Peyer's patch (tissue), 4 donors: ENCODE measurements around the gene ANKRD18B. TPM values are rescaled to one million over a fixed set of nuclear protein-coding genes. Genes with fewer than 3 reads are reported as not detected.
"Not testable (repeated sequence)": the region's sequence is repeated elsewhere in the genome, so short reads cannot be mapped to it uniquely, and the experiment has no call there.

Source experiments
- DNase-seq, 3 donors: peaks; one replicate each; pipeline ENCODE4 v3.0.0-alpha.2; 2017 to 2019
- H3K27ac ChIP-seq, 4 donors: fragments of 200-600 bp; sonication (generic); one replicate each; pipeline ENCODE4 v1.5.1; 2016 to 2019
- H3K27me3 ChIP-seq, 2 donors: fragments of 200-600 bp; sonication (generic); one replicate each; pipeline ENCODE4 v1.5.1; 2019
- H3K36me3 ChIP-seq, 3 donors: fragments of 200-600 bp; sonication (generic); one replicate each; pipeline ENCODE4 v1.5.1; 2016 to 2019
- H3K4me1 ChIP-seq, 4 donors: fragments of 200-600 bp; sonication (generic); one replicate each; pipeline ENCODE4 v1.5.1; 2016 to 2019
- H3K4me3 ChIP-seq, 4 donors: fragments of 200-600 bp; sonication (generic); 1 replicate in 3 of 4; 2 replicates in 1 of 4; pipeline ENCODE4 v1.5.1; 2016 to 2019; ENCODE audit warnings: mild to moderate bottlenecking in 1 of 4
- H3K9me3 ChIP-seq, 4 donors: fragments of 200-600 bp; sonication (generic); one replicate each; pipeline ENCODE4 v1.5.1; 2016 to 2019; ENCODE audit warnings: mild to moderate bottlenecking in 1 of 4
- POLR2A ChIP-seq, 2 donors: fragments of 450-650 bp; IDR thresholded peaks; one replicate each; pipeline ENCODE4 v1.5.1; 2017; ENCODE audit warnings: antibody characterized with exemption in 2 of 2, mild to moderate bottlenecking in 2 of 2, moderate library complexity in 2 of 2
- total RNA-seq, 4 donors: library from RNA; depleted of rRNA; stranded (reverse); fragments of >200 nt; gene quantifications; one replicate each; pipeline ENCODE4 v1.1.0, GENCODE V29; 2016
- TF ChIP-seq, protein P1 (sequence below), 6 experiments: fragments of 450-650 bp in 4 of 6; fragments of 200-600 bp in 2 of 6; sonication (generic) in 1 of 6; IDR thresholded peaks; one replicate each; pipeline ENCODE4 v1.5.1; 2017 to 2019; ENCODE audit warnings: antibody characterized with exemption in 6 of 6, mild to moderate bottlenecking in 3 of 6, moderate library complexity in 1 of 6

Gene ANKRD18B
- total RNA-seq, 4 donors from 2014 or later: not detected

DNA sequence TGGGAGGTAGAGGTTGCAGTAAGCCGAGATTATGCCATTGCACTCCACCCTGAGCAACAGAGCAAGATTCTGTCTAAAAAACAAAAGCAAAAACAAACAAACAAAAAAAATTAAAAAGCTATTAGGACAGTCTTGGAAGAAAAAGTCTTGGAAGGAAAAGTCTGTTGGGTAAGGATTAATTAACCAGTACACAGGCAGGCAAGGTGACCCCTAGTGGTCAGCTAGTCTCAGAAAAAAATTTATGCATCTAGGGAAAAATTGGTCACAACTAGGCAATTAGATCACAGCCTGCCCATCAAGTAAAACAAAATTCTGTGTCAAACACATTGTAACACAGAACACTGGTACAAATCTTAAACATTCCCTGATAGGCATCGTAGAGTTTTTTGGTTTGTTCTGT, 6.7 kb upstream of the ANKRD18B start:
- peak in 1 of 3 donors; percentile 50 for DNase-seq

DNA sequence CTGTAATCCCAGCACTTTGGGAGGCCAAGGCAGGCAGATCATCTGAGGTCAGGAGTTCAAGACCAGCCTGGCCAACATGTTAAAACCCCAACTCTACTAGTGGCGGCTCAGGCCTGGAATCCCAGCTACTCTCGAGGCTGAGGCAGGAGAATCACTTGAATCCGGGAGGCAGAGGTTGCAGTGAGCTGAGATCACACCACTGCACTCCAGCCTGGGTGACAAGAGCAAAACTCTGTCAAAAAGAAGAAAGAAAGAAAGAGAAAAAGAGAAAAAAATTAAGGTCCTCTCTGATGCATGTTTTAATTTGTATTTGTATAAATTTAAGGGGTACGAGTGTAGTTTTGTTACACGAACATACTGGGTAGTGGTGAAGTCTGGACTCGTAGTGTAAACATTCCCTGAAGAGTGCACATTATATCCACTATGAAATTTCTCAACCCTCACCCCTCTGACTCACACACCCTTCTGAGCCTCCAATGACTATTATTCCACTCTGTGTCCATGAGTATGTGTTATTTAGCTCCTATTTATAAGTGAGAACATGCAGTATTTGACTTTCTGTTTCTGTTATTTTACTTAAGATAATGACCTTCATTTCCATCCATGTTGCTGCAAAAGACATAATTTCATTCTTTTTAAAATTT, 6.0 kb upstream of the ANKRD18B start:
- H3K9me3 ChIP-seq, H3K27me3 ChIP-seq, H3K4me3 ChIP-seq, DNase-seq, H3K27ac ChIP-seq, H3K36me3 ChIP-seq, H3K4me1 ChIP-seq: not testable (repeated sequence)

More for the DNA sequence above, 6.7 kb upstream of the ANKRD18B start:
- Histone ChIP-seq H3K27me3 (peaks cover 0 to under 1% of the 10 kb centered on the region in 2 donors), H3K4me1 (no peaks in the 10 kb centered on the region), H3K36me3 (no peaks in the 10 kb centered on the region), H3K4me3 (no peak overlapping the region), H3K9me3 (no peaks in the 10 kb centered on the region), H3K27ac (no peak overlapping the region)
- no peak for TF ChIP-seq POLR2A (IDR thresholded peaks at IDR 0.05)
- TF ChIP-seq, protein P1, sequence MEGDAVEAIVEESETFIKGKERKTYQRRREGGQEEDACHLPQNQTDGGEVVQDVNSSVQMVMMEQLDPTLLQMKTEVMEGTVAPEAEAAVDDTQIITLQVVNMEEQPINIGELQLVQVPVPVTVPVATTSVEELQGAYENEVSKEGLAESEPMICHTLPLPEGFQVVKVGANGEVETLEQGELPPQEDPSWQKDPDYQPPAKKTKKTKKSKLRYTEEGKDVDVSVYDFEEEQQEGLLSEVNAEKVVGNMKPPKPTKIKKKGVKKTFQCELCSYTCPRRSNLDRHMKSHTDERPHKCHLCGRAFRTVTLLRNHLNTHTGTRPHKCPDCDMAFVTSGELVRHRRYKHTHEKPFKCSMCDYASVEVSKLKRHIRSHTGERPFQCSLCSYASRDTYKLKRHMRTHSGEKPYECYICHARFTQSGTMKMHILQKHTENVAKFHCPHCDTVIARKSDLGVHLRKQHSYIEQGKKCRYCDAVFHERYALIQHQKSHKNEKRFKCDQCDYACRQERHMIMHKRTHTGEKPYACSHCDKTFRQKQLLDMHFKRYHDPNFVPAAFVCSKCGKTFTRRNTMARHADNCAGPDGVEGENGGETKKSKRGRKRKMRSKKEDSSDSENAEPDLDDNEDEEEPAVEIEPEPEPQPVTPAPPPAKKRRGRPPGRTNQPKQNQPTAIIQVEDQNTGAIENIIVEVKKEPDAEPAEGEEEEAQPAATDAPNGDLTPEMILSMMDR (IDR thresholded peaks at IDR 0.05): peak in 5 of 6 experiments; percentile 2 to 54 (median 34)

DNA sequence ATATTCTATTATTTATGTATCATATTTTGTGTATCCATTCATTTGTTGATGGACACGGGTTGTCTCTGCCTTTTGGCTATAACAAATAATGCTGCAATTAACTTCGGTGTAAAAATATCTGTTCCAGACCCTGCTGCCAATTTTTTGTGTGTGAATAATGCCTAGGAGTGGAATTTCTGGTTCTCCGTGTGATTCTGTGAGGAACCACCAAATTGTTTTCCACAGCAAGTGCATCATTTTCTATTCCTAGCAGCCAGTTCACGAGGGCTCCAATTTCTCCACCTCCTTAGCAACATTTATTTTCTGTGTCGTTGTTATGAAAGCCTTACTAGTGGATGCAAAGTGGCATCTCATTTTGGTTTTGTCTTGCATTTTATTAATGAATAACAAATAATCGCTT, 2.2 kb upstream of the ANKRD18B start:
- H3K27me3 ChIP-seq: peaks cover 0 to 21% of the 10 kb centered on the region in 2 donors
- H3K27ac ChIP-seq, H3K36me3 ChIP-seq, H3K9me3 ChIP-seq, H3K4me3 ChIP-seq, DNase-seq: not testable (repeated sequence)
- H3K4me1 ChIP-seq: peaks cover 0 to 16% (median 5%) of the 10 kb centered on the region in 4 donors

DNA sequence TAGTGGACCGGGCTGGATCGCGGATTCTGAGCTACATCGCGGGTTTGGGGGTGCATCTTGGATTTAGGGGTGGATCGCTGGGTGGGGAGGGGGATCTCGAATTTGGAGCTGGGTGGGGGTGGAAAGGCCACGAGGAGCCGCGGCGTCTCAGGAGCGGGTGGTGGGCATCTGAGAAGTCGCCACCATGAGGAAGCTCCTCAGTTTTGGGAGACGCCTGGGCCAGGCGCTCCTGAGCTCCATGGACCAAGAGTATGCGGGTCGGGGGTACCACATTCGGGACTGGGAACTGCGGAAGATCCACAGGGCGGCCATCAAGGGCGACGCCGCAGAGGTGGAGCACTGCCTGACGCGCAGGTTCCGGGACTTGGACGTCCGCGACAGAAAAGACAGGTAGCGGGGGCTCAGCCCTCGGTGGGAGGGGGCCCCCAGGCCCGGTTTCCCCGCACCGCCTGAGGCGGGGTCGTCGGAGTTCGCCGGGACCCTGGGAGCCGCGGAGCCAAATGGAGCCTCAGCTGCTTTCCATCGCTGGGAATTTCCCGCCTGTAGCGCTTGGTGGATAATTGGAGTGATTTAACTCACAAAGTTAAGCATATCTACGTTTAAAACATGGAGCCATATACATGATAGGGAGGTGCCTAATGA, 376 bp downstream of the ANKRD18B start:
- Histone ChIP-seq H3K4me3 (peak overlapping the region in 3 of 4 donors; percentile 33 to 40 (median 38)), H3K4me1 (peaks cover 0 to 16% (median 5%) of the 10 kb centered on the region in 4 donors), H3K27me3 (peaks cover 0 to 21% of the 10 kb centered on the region in 2 donors), H3K36me3 (no peaks in the 10 kb centered on the region), H3K9me3 (no peaks in the 10 kb centered on the region), H3K27ac (no peak overlapping the region)
- DNase-seq: no peak
- no peak for TF ChIP-seq POLR2A (IDR thresholded peaks at IDR 0.05)

DNA sequence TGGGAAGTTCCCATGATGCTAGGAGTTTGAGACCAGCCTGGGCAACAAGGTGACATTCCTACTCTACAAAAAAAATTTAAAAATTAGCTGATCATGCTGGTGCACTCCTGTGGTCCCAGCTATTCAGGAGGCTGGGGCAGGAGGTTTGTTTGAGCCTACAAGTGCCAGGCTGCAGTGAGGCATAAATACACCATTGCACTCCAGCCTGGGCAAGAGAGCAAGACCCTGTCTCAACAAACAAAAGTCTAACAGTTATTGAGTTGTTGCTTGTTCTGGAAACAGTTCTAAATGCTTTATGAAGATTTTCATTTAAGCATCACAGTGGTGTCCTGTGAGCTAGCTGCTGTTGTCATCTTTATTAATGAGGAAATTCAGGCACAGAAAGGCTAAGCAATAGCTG, 4.0 kb downstream of the ANKRD18B start:
- not testable (repeated sequence) for H3K4me3 ChIP-seq, H3K9me3 ChIP-seq, H3K36me3 ChIP-seq, DNase-seq, H3K27ac ChIP-seq
- Histone ChIP-seq H3K27me3 (peaks cover 0 to 16% of the 10 kb centered on the region in 2 donors), H3K4me1 (peaks cover 0 to 16% (median 5%) of the 10 kb centered on the region in 4 donors)

DNA sequence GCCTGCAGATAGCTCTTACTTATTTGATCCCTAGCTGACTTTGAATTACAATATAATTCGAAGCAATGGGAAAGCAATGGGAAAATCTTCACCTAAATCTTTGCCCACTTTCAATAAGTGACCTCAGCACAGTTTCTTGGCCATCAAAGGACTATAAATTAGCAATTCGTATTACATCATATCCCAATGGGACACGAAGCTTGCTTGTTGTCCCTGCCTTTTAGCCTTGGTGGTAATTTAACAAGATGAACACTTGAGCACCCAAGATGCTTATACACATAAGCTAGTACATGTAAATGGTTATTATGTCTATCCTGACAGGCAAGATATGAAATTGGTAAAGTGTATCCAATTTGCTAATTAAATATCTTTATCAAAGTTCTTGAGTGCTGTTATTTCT, 9.9 kb downstream of the ANKRD18B start:
- H3K36me3 ChIP-seq, H3K9me3 ChIP-seq, H3K4me3 ChIP-seq, H3K4me1 ChIP-seq, DNase-seq, H3K27ac ChIP-seq, H3K27me3 ChIP-seq: not testable (repeated sequence)

DNA sequence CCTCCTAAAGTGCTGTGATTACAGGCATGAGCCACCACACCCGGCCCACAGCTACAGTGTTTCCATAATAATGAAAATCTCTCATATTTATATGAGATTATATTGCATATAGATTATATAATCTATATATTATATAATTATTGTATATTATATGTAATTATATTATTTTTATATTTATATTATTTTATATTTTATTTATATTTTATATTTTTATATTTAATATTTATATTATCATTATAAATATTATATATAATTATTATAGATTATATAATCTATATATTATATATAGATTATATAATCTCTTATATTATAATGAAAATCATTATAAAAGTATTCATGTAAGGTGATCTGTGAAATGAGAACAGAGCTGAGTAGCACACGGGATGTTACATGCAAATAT, 11.5 kb downstream of the ANKRD18B start:
- no peak for TF ChIP-seq POLR2A (IDR thresholded peaks at IDR 0.05)
- TF ChIP-seq, protein P1 (IDR thresholded peaks at IDR 0.05): no peak
- DNase-seq: no peak
- no peaks in the 10 kb centered on the region for H3K9me3 ChIP-seq

DNA sequence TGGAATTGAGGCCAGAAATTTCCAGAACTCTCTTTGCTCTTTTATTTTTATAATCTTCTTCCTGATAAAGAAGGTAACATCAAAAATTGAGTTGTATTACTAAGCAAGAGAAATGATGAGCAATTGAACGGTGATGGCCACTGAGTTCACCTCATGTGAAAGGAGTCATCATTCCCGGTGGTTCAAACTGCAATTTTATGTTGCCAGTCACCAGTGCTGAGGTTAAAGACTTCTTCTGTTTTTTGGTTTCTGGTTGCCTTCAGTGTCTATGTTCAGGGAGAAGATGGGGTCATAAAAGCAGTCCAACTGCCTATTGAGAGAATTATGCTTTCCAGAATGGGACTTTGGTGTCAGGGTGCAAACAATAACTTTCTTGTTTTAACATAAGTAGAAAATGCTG, 19.4 kb downstream of the ANKRD18B start:
- H3K4me3 ChIP-seq, H3K4me1 ChIP-seq, H3K9me3 ChIP-seq, H3K27me3 ChIP-seq, DNase-seq, H3K36me3 ChIP-seq, H3K27ac ChIP-seq: not testable (repeated sequence)

More for the DNA sequence above, 11.5 kb downstream of the ANKRD18B start:
- no peak overlapping the region for H3K4me3 ChIP-seq
- no peak overlapping the region for H3K27ac ChIP-seq
- no peaks in the 10 kb centered on the region for H3K36me3 ChIP-seq
- H3K4me1 ChIP-seq: no peaks in the 10 kb centered on the region
- no peaks in the 10 kb centered on the region for H3K27me3 ChIP-seq

DNA sequence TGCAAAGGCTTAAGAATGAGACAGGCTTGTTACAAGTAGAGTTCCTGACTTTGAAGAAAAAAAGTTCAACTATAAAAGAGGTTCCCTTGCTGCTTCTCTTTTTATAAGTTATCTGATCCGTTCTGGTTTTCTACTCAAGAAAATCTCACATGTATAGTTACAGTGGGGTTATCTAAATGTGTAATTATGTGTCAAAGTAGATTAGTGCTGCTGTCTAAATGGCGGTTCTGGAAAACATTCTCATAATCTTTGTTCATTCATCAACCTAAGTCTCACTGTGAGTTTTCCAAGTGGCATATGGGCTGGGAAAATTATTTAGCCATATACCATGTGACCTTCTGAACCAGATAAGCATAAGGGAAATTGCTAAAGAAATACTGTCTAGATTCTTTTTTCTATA, 21.7 kb downstream of the ANKRD18B start:
- not testable (repeated sequence) for DNase-seq, H3K36me3 ChIP-seq, H3K9me3 ChIP-seq, H3K27ac ChIP-seq, H3K4me1 ChIP-seq, H3K4me3 ChIP-seq, H3K27me3 ChIP-seq

DNA sequence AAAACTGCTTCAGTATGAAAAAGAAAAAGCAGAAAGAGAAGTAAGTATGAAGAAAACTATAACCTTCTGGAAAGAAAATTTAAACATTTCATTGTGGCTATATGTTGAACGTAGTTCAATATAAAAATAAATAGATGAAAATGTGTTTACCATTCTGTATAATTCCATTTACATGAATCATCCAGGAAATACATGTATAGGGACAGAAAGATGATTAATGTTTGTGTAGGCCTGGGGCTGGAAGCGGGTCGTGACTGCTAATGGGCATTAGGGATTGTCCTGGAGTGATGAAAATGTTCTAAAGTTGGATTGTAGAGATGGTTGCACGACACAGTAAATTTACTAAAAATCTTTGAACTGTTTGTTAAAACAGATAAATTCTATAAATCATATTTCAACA, 24.8 kb downstream of the ANKRD18B start:
- H3K4me1 ChIP-seq, H3K27ac ChIP-seq, H3K9me3 ChIP-seq, H3K36me3 ChIP-seq, DNase-seq, H3K4me3 ChIP-seq, H3K27me3 ChIP-seq: not testable (repeated sequence)

DNA sequence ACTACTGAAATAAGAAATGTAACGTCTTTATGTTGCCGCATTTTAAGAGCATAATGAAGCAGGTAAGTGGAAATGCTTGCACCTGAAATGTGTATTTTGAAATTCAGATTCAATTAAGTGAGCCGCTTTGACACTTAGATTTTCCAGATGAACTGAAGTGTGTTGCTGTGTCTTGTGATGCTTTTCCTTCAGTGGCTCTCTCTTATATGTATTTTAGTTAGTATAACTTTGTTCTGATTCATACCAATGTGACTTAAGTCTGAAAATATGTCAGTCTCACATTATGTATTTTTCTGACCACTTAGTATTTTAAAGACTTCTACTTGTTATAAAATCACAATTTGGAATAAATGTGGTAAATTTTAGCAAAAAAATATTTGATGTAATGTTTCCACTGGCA, 25.4 kb downstream of the ANKRD18B start:
- H3K36me3 ChIP-seq, H3K9me3 ChIP-seq, H3K27me3 ChIP-seq, H3K27ac ChIP-seq, H3K4me1 ChIP-seq, H3K4me3 ChIP-seq, DNase-seq: not testable (repeated sequence)

DNA sequence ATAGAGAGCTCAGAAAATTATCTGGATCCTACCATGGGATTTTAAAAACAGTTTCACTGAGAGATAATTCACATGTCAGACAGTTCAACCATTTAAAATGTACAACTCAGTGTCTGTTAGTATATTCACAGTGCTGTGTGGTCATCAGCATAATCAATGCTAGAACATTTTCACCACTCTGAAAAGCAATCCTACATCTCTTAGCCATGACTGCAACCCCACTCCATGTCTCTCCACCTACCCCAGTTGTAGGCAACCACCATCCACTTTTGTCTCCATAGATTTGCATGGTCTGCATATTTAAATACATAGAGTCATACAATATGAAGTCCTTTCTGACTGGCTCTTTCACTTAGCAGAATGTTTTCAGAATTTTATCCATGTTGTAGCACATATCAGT, 27.1 kb downstream of the ANKRD18B start:
- not testable (repeated sequence) for H3K27me3 ChIP-seq, H3K9me3 ChIP-seq, H3K4me3 ChIP-seq, DNase-seq, H3K36me3 ChIP-seq, H3K27ac ChIP-seq, H3K4me1 ChIP-seq

DNA sequence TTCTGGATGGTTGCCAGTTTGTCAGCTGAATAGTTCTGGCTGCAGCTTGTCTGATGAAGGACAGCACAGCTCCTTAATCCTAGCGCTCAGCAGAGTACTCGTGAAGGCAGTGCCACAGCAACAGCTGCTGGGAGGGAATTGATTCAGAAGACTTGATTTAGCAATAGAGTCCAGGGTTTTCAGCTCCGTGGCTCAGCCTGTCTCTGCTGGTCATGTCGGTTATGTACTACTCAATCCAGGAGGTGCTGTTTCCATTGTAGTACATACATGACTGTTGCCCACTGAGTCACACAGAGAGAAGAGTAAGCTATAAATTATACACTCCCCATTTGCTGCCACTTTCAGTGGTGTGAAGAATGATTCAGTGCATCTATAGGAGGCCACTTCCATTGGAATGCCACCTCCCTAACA, 28.3 kb downstream of the ANKRD18B start:
- H3K4me3 ChIP-seq: not testable (repeated sequence)

More for the DNA sequence above, 28.3 kb downstream of the ANKRD18B start:
- H3K36me3 ChIP-seq, H3K27ac ChIP-seq, DNase-seq, H3K9me3 ChIP-seq, H3K4me1 ChIP-seq, H3K27me3 ChIP-seq: not testable (repeated sequence)
